SU-DHL-6 (cell line): ENCODE measurements around the gene NDUFC2.
"Not testable (repeated sequence)": the region's sequence is repeated elsewhere in the genome, so short reads cannot be mapped to it uniquely, and the experiment has no call there.

Experiments used
- H2AFZ ChIP-seq: fragments of 200-600 bp; sonication (generic); 2 replicates; pipeline ENCODE4 v1.6.1; 2014; ENCODE audit warnings: low read depth, mild to moderate bottlenecking, moderate library complexity, mixed read lengths, antibody characterized with exemption, low read length; ENCODE audit not compliant: severe bottlenecking
- H3F3A ChIP-seq: fragments of 200-600 bp; shearing (Covaris generic); 2 replicates; pipeline ENCODE4 v1.6.0; 2016; ENCODE audit warnings: antibody characterized with exemption, mild to moderate bottlenecking; ENCODE audit not compliant: insufficient read depth
- H3K27ac ChIP-seq: fragments of 200-600 bp; sonication (generic); 2 replicates; pipeline ENCODE4 v1.5.1; 2016; ENCODE audit warnings: low read depth, mild to moderate bottlenecking, low read length, moderate library complexity, mixed read lengths
- H3K27me3 ChIP-seq: fragments of 200-600 bp; sonication (generic), shearing (Covaris generic); 2 replicates; pipeline ENCODE4 v1.6.0; 2014; ENCODE audit warnings: mild to moderate bottlenecking, low read length
- H3K36me3 ChIP-seq: fragments of 200-600 bp; sonication (generic); 2 replicates; pipeline ENCODE4 v1.6.1; 2014; ENCODE audit warnings: mild to moderate bottlenecking, low read length, mixed read lengths
- H3K4me2 ChIP-seq: fragments of 300-600, 200-600 bp; shearing (Covaris generic), sonication (generic); 2 replicates; pipeline ENCODE4 v1.6.0; 2014; ENCODE audit warnings: low read length, low read depth, mild to moderate bottlenecking; ENCODE audit not compliant: poor library complexity, severe bottlenecking
- H3K4me3 ChIP-seq: fragments of 200-600 bp; sonication (generic); 2 replicates; pipeline ENCODE4 v1.5.1; 2014; ENCODE audit warnings: antibody characterized with exemption, low read length, mild to moderate bottlenecking, mixed read lengths; ENCODE audit not compliant: insufficient read depth, poor library complexity, severe bottlenecking
- H3K79me2 ChIP-seq: fragments of 200-600 bp; sonication (generic); 2 replicates; pipeline ENCODE4 v1.6.1; 2014; ENCODE audit warnings: mild to moderate bottlenecking, low read length, moderate library complexity; ENCODE audit not compliant: insufficient read depth
- H3K9ac ChIP-seq: fragments of 200-600 bp; sonication (generic); 2 replicates; pipeline ENCODE4 v1.7.0; 2014; ENCODE audit warnings: mild to moderate bottlenecking, low read length
- H3K9me2 ChIP-seq: fragments of 200-600 bp; sonication (generic); replicated peaks from 2 replicates; pipeline ENCODE4 v1.6.1; 2014; ENCODE audit warnings: low read length; ENCODE audit not compliant: insufficient read depth
- H3K9me3 ChIP-seq: fragments of 200-600 bp; sonication (generic); 2 replicates; pipeline ENCODE4 v1.6.1; 2014; ENCODE audit warnings: low read length, mixed read lengths; ENCODE audit not compliant: insufficient read depth
- H4K20me1 ChIP-seq: fragments of 200-600 bp; sonication (generic); 2 replicates; pipeline ENCODE4 v1.6.1; 2014; ENCODE audit warnings: low read depth, mild to moderate bottlenecking, antibody characterized with exemption, low read length, moderate library complexity, mixed read lengths
- EZH2phosphoT487 ChIP-seq: fragments of 200-600 bp; sonication (generic), shearing (Covaris generic); conservative IDR thresholded peaks from 2 replicates; pipeline ENCODE4 v1.6.1; 2018; ENCODE audit warnings: mild to moderate bottlenecking, antibody characterized with exemption, low read length, moderate library complexity, mixed read lengths
- TF ChIP-seq, protein P1 (sequence below): fragments of 200-600 bp; sonication (generic); IDR thresholded peaks from one replicate; pipeline ENCODE4 v1.5.1; 2017; ENCODE audit warnings: antibody characterized with exemption, mild to moderate bottlenecking, low read length, moderate library complexity; ENCODE audit not compliant: insufficient read depth, poor library complexity, severe bottlenecking

The NDUFC2 gene

GRCh38 chr11:78061921-78062311 is 17.7 kb downstream of the NDUFC2 start:
- Histone ChIP-seq H3K9me3 (no peaks in the 10 kb centered on the region), H3F3A (no peaks in the 10 kb centered on the region), H3K27ac (no peak overlapping the region), H3K4me3 (no peak overlapping the region), H3K79me2 (no peaks in the 10 kb centered on the region), H3K27me3 (no peaks in the 10 kb centered on the region), H3K4me2 (no peak overlapping the region), H3K36me3 (no peaks in the 10 kb centered on the region), H3K9ac (no peak overlapping the region), H4K20me1 (no peaks in the 10 kb centered on the region), H3K9me2 (no peaks in the 10 kb centered on the region), H2AFZ (no peak overlapping the region)
- TF ChIP-seq, protein P1, sequence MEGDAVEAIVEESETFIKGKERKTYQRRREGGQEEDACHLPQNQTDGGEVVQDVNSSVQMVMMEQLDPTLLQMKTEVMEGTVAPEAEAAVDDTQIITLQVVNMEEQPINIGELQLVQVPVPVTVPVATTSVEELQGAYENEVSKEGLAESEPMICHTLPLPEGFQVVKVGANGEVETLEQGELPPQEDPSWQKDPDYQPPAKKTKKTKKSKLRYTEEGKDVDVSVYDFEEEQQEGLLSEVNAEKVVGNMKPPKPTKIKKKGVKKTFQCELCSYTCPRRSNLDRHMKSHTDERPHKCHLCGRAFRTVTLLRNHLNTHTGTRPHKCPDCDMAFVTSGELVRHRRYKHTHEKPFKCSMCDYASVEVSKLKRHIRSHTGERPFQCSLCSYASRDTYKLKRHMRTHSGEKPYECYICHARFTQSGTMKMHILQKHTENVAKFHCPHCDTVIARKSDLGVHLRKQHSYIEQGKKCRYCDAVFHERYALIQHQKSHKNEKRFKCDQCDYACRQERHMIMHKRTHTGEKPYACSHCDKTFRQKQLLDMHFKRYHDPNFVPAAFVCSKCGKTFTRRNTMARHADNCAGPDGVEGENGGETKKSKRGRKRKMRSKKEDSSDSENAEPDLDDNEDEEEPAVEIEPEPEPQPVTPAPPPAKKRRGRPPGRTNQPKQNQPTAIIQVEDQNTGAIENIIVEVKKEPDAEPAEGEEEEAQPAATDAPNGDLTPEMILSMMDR = no peak
- TF ChIP-seq EZH2phosphoT487 = no peak

DNA sequence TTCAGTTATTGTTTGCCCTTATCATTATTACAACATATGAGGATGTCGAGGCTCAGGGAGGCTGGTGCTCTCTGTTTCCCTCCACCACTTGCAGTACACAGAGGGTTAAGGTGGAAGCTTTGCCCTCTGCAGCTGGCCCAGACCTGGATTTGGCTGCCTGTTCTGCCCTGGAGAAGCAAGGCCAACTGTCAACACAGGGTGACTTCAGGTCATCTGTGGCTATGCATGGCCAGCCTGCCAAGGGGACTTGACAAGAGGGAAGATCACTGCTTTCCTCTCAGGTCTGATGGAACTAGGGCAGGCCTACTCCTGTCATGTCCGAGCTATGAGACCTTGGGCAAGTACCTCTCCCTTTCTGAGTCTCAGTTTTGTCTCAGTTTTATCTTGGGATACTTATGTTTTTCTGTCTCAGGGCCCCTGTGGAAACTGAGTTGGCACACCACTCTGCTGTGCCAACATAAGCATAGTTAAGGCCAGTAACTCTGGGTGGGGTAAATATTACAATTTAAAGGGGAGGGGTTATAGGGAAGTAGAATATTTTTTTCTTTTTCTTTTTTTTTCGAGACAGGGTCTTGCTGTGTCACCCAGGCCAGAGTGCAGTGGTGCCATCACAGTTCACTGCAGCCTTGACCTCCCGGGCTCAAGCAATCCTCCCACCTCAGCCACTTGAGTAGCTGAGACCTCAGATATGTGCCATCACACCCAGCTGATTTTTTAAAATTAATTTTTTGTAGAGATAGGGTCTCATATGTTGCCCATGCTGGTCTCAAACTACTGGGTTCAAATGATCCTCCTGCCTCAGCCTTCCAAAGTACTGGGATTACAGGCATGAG is 18.4 kb downstream of the NDUFC2 start:
- Histone ChIP-seq H3F3A (no peaks in the 10 kb centered on the region), H3K27ac (no peak overlapping the region), H3K9me3 (no peaks in the 10 kb centered on the region), H3K27me3 (no peaks in the 10 kb centered on the region), H2AFZ (no peak overlapping the region), H3K9ac (no peak overlapping the region), H3K79me2 (no peaks in the 10 kb centered on the region), H3K36me3 (no peaks in the 10 kb centered on the region), H3K4me2 (no peak overlapping the region), H3K9me2 (no peaks in the 10 kb centered on the region), H3K4me3 (no peak overlapping the region), H4K20me1 (no peaks in the 10 kb centered on the region)
- TF ChIP-seq EZH2phosphoT487 = no peak
- TF ChIP-seq, protein P1 = no peak

DNA sequence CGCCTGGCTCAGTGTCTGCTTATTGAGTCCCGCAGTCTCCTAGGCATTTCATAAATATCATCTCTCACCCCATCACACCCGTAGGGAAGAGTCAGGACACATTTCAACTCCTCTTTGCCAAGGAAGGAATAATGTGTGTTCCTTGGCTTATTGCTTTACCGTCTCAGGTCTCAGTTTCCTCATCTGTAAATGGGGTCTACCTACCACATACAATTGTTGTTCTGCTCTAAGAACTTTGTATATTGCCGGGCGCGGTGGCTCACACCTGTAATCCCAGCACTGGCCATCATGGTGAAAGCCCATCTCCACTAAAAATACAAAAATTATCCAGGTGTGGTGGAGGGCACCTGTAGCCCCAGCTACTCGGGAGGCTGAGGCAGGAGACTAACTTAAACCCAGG is 19.1 kb downstream of the NDUFC2 start:
- Histone ChIP-seq H3K9ac (no peak overlapping the region), H3K4me3 (no peak overlapping the region), H3K36me3 (no peaks in the 10 kb centered on the region), H2AFZ (no peak overlapping the region), H4K20me1 (no peaks in the 10 kb centered on the region), H3K27me3 (no peaks in the 10 kb centered on the region), H3K9me2 (no peaks in the 10 kb centered on the region), H3K27ac (no peak overlapping the region), H3K79me2 (no peaks in the 10 kb centered on the region), H3K9me3 (no peaks in the 10 kb centered on the region), H3K4me2 (no peak overlapping the region), H3F3A (no peaks in the 10 kb centered on the region)
- TF ChIP-seq EZH2phosphoT487 = no peak
- TF ChIP-seq, protein P1 = no peak

DNA sequence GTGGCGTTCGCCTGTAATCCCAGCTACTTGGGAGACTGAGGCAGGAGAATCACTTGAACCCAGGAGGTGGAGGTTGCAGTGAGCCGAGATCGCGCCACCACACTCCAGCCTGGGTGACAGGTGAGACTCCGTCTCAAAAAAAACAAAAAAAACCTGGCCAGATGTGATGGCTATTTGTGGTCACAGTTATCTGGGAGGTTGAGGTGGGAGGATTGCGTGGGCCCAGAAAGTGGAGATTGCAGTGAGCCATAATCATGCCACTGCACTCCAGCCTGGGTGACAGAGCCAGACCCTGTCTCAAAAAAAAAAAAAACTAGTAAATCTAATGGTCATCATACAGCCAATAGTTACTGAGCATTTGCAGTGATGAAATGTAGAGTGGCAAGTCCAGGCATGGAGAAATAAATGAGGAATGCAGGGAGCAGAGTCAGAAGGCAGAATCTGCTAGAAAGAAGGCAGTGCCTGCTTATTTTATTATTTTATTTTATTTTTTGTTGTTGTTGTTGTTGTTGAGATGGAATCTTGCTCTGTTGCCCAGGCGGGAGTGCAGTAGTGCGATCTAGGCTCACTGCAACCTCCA is 19.8 kb downstream of the NDUFC2 start:
- not testable (repeated sequence) for H3F3A ChIP-seq, H3K9ac ChIP-seq, H3K27ac ChIP-seq, H3K9me2 ChIP-seq, H3K4me2 ChIP-seq, H3K36me3 ChIP-seq, H3K79me2 ChIP-seq, H3K4me3 ChIP-seq, H3K9me3 ChIP-seq, H3K27me3 ChIP-seq, H4K20me1 ChIP-seq, H2AFZ ChIP-seq
